ENCODE measurements around the gene BLTP3B. TPM values are rescaled to one million over a fixed set of nuclear protein-coding genes. Genes with fewer than 3 reads are reported as not detected.

BLTP3B gene
- total and polyA plus RNA-seq, 2 experiments from 2014 or later, result 14.9 to 31.0 TPM

- H3K4me1 ChIP-seq (ENCODE audit: insufficient read depth), result 0 out of 2 replicates have a peak, but pooled peaks cover 5% of the 10 kb centered on the region
- in situ Hi-C loops (cut with MboI), result no loop called here
- no peak for TF ChIP-seq EZH2phosphoT487 (IDR thresholded peaks at IDR 0.05; ENCODE audit: insufficient read depth, low read depth)
- TF ChIP-seq EZH2 (IDR thresholded peaks at IDR 0.05; ENCODE audit: insufficient read depth, poor library complexity, severe bottlenecking), result no peak
- H4K20me1 ChIP-seq (ENCODE audit: insufficient read depth), result no peaks in the 10 kb centered on the region
- no peaks in the 10 kb centered on the region for H3K27me3 ChIP-seq (replicated peaks; ENCODE audit: insufficient read depth)
- H3K9ac ChIP-seq, result no peak overlapping the region
- no peak for DNase-seq
- H2AFZ ChIP-seq, result no peak overlapping the region
- no peaks in the 10 kb centered on the region for H3K36me3 ChIP-seq (ENCODE audit: low read depth)
- no peaks in the 10 kb centered on the region for H3K9me2 ChIP-seq (ENCODE audit: insufficient read depth)
- 51 to 59% methylated on average over 4 of the region's 4 CpGs for WGBS, 2 experiments (ENCODE audit: low coverage in 1 of 2, low lambda C conversion rate in 2 of 2, missing lambda C conversion rate in 2 of 2)
- H3K79me2 ChIP-seq (ENCODE audit: insufficient read depth), result peaks cover 72% of the 10 kb centered on the region
- H3K9me3 ChIP-seq (ENCODE audit: low read depth), result no peaks in the 10 kb centered on the region
- H3F3A ChIP-seq (ENCODE audit: insufficient read depth), result no peaks in the 10 kb centered on the region
- H3K27ac ChIP-seq, result no peak overlapping the region
- H3K4me2 ChIP-seq (ENCODE audit: unreplicated experiment), result no peak overlapping the region
- no peak overlapping the region for H3K4me3 ChIP-seq
Measured at GRCh38 chr12:100105661-100106060, 37.0 kb downstream of the BLTP3B start.

- no peak overlapping the region for H3K4me3 ChIP-seq
- 73 to 77% methylated on average over 3 of the region's 3 CpGs for WGBS, 2 experiments (ENCODE audit: low coverage in 1 of 2, low lambda C conversion rate in 2 of 2, missing lambda C conversion rate in 2 of 2)
Measured at GRCh38 chr12:100101000-100101399, 41.7 kb downstream of the BLTP3B start.

More at GRCh38 chr12:100101000-100101399, 41.7 kb downstream of the BLTP3B start:
- Histone ChIP-seq H4K20me1 (ENCODE audit: insufficient read depth) (no peaks in the 10 kb centered on the region), H3F3A (ENCODE audit: insufficient read depth) (no peaks in the 10 kb centered on the region), H3K27me3 (replicated peaks; ENCODE audit: insufficient read depth) (no peaks in the 10 kb centered on the region), H3K27ac (no peak overlapping the region), H2AFZ (no peak overlapping the region), H3K9ac (no peak overlapping the region), H3K79me2 (ENCODE audit: insufficient read depth) (peaks cover 40% of the 10 kb centered on the region), H3K9me2 (ENCODE audit: insufficient read depth) (no peaks in the 10 kb centered on the region), H3K9me3 (ENCODE audit: low read depth) (no peaks in the 10 kb centered on the region), H3K4me2 (ENCODE audit: unreplicated experiment) (no peak overlapping the region), H3K4me1 (ENCODE audit: insufficient read depth) (0 out of 2 replicates have a peak, but pooled peaks cover 5% of the 10 kb centered on the region), H3K36me3 (ENCODE audit: low read depth) (0 out of 2 replicates have a peak, but pooled peaks cover 4% of the 10 kb centered on the region)
- TF ChIP-seq EZH2 (IDR thresholded peaks at IDR 0.05; ENCODE audit: insufficient read depth, poor library complexity, severe bottlenecking) (no peak), EZH2phosphoT487 (IDR thresholded peaks at IDR 0.05; ENCODE audit: insufficient read depth, low read depth) (no peak)
- no peak for DNase-seq
- in situ Hi-C loops (cut with MboI), result no loop called here

MicroRNAs within 50 kb of the gene (microRNA counts, 767-probe panel; counts per million panel counts)
- 447 counts per million, percentile 86 among the panel's probes with 10 or more counts for microRNA hsa-miR-1827

Small RNAs within 50 kb of the gene (microRNA-seq; reads per million reads assigned to microRNA genes)
- not detected for gene MIR1827 (ENCODE audit: borderline number of aligned reads)

Small RNAs within 50 kb of the gene (small RNA-seq; reads per million reads assigned to genes)
- not detected for gene MIR1827 (ENCODE audit: low read depth, low replicate concordance)
- not detected for gene RN7SL176P (ENCODE audit: low read depth, low replicate concordance)

Other genes with a start within 250 kb of the BLTP3B start
- not detected in 2 replicates for gene ANKS1B, start 157.9 kb downstream of the BLTP3B start, total RNA-seq (2014; rRNA removed; shearing (Covaris generic))
- gene ANKS1B, start 157.9 kb downstream of the BLTP3B start, polyA plus RNA-seq (2016; fragmentation: Nextera tagmentation; extraction: Ambion mirVana), result not detected in 2 replicates
- 25.1 and 36.3 TPM in 2 replicates for gene ACTR6, start 57.9 kb upstream of the BLTP3B start, total RNA-seq (2014; rRNA removed; shearing (Covaris generic))
- gene ACTR6, start 57.9 kb upstream of the BLTP3B start, polyA plus RNA-seq (2016; fragmentation: Nextera tagmentation; extraction: Ambion mirVana), result 29.7 and 31.5 TPM in 2 replicates
- 0.13 TPM in 1 of 2 replicates, not detected in the other for gene DEPDC4, start 124.2 kb upstream of the BLTP3B start, total RNA-seq (2014; rRNA removed; shearing (Covaris generic))
- 1.5 and 2.7 TPM in 2 replicates for gene DEPDC4, start 124.2 kb upstream of the BLTP3B start, polyA plus RNA-seq (2016; fragmentation: Nextera tagmentation; extraction: Ambion mirVana)
- gene SCYL2, start 124.3 kb upstream of the BLTP3B start, total RNA-seq (2014; rRNA removed; shearing (Covaris generic)), result 42.9 and 45.0 TPM in 2 replicates
- gene SCYL2, start 124.3 kb upstream of the BLTP3B start, polyA plus RNA-seq (2016; fragmentation: Nextera tagmentation; extraction: Ambion mirVana), result 27.2 and 28.3 TPM in 2 replicates
- not detected in 2 replicates for gene SLC17A8, start 214.2 kb upstream of the BLTP3B start, total RNA-seq (2014; rRNA removed; shearing (Covaris generic))
- not detected in 2 replicates for gene SLC17A8, start 214.2 kb upstream of the BLTP3B start, polyA plus RNA-seq (2016; fragmentation: Nextera tagmentation; extraction: Ambion mirVana)

Data from GM23248 (cell line).